IPS-15b (cell line): ENCODE data around the gene LLGL2.

Experiments
- H3K27me3 ChIP-seq: one replicate; pipeline ENCODE4 v1.6.1; 2013; ENCODE audit warnings: low read length; ENCODE audit not compliant: control insufficient read depth, insufficient read depth
- H3K36me3 ChIP-seq: one replicate; pipeline ENCODE4 v1.6.1; 2013; ENCODE audit warnings: low read length; ENCODE audit not compliant: control insufficient read depth, insufficient read depth
- H3K4me1 ChIP-seq: one replicate; pipeline ENCODE4 v1.6.1; 2013; ENCODE audit warnings: mild to moderate bottlenecking, low read length; ENCODE audit not compliant: control insufficient read depth, insufficient read depth
- H3K4me3 ChIP-seq: one replicate; pipeline ENCODE4 v1.5.1; 2013; ENCODE audit warnings: low read depth, low read length
- H3K9ac ChIP-seq: one replicate; pipeline ENCODE4 v1.6.1; 2013; ENCODE audit warnings: low read depth, mild to moderate bottlenecking, low read length
- H3K9me3 ChIP-seq: one replicate; pipeline ENCODE4 v1.6.1; 2013; ENCODE audit warnings: mild to moderate bottlenecking, low read length; ENCODE audit not compliant: control insufficient read depth, insufficient read depth

The LLGL2 gene

GRCh38 chr17:75521951-75522727, 3.4 kb upstream of the LLGL2 start:
- no peaks in the 10 kb centered on the region for H3K9me3 ChIP-seq
- peaks cover 7% of the 10 kb centered on the region for H3K4me1 ChIP-seq
- no peak overlapping the region for H3K9ac ChIP-seq
- peaks cover 2% of the 10 kb centered on the region for H3K27me3 ChIP-seq
- no peak overlapping the region for H3K4me3 ChIP-seq
- peaks cover 18% of the 10 kb centered on the region for H3K36me3 ChIP-seq

GRCh38 chr17:75523647-75524046, 1.9 kb upstream of the LLGL2 start:
- Histone ChIP-seq H3K9ac (no peak overlapping the region), H3K36me3 (peaks cover 18% of the 10 kb centered on the region), H3K27me3 (peaks cover 3% of the 10 kb centered on the region), H3K9me3 (no peaks in the 10 kb centered on the region), H3K4me1 (peaks cover 2% of the 10 kb centered on the region), H3K4me3 (no peak overlapping the region)

GRCh38 chr17:75524269-75524969, 1.1 kb upstream of the LLGL2 start:
- Histone ChIP-seq H3K36me3 (peaks cover 18% of the 10 kb centered on the region), H3K4me1 (peaks cover 2% of the 10 kb centered on the region), H3K9me3 (no peaks in the 10 kb centered on the region), H3K27me3 (peaks cover 3% of the 10 kb centered on the region), H3K9ac (peak overlapping the region; percentile 62), H3K4me3 (peak overlapping the region; percentile 51)

GRCh38 chr17:75525806-75526554, 483 bp downstream of the LLGL2 start:
- H3K4me1 ChIP-seq, result peaks cover 2% of the 10 kb centered on the region
- no peak overlapping the region for H3K9ac ChIP-seq
- no peaks in the 10 kb centered on the region for H3K9me3 ChIP-seq
- peaks cover 18% of the 10 kb centered on the region for H3K36me3 ChIP-seq
- H3K4me3 ChIP-seq, result peak overlapping the region; percentile 69
- H3K27me3 ChIP-seq, result peaks cover 3% of the 10 kb centered on the region

- Histone ChIP-seq H3K27me3 (peaks cover 3% of the 10 kb centered on the region), H3K4me1 (peaks cover 4% of the 10 kb centered on the region), H3K9ac (no peak overlapping the region), H3K9me3 (no peaks in the 10 kb centered on the region), H3K36me3 (peaks cover 12% of the 10 kb centered on the region), H3K4me3 (peak overlapping the region; percentile 69)
Observed at GRCh38 chr17:75526555-75527270, 1.2 kb downstream of the LLGL2 start.

GRCh38 chr17:75530837-75531720, 5.6 kb downstream of the LLGL2 start:
- Histone ChIP-seq H3K4me3 (no peak overlapping the region), H3K9ac (no peak overlapping the region), H3K27me3 (peaks cover 3% of the 10 kb centered on the region), H3K36me3 (no peaks in the 10 kb centered on the region), H3K9me3 (no peaks in the 10 kb centered on the region), H3K4me1 (peaks cover 2% of the 10 kb centered on the region)

- no peaks in the 10 kb centered on the region for H3K36me3 ChIP-seq
Observed at GRCh38 chr17:75531721-75532072, 6.2 kb downstream of the LLGL2 start.

GRCh38 chr17:75535119-75535537, 9.6 kb downstream of the LLGL2 start:
- no peaks in the 10 kb centered on the region for H3K27me3 ChIP-seq
- H3K9me3 ChIP-seq, result no peaks in the 10 kb centered on the region
- H3K4me3 ChIP-seq, result no peak overlapping the region
- H3K9ac ChIP-seq, result no peak overlapping the region
- no peaks in the 10 kb centered on the region for H3K36me3 ChIP-seq
- H3K4me1 ChIP-seq, result peaks cover 2% of the 10 kb centered on the region

More at GRCh38 chr17:75531721-75532072, 6.2 kb downstream of the LLGL2 start:
- Histone ChIP-seq H3K4me3 (no peak overlapping the region), H3K9ac (no peak overlapping the region), H3K4me1 (peaks cover 2% of the 10 kb centered on the region), H3K27me3 (peaks cover 3% of the 10 kb centered on the region), H3K9me3 (no peaks in the 10 kb centered on the region)

- Histone ChIP-seq H3K4me3 (no peak overlapping the region), H3K27me3 (no peaks in the 10 kb centered on the region), H3K9ac (no peak overlapping the region), H3K9me3 (no peaks in the 10 kb centered on the region), H3K36me3 (no peaks in the 10 kb centered on the region), H3K4me1 (peaks cover 2% of the 10 kb centered on the region)
Observed at GRCh38 chr17:75535871-75536270, 10.4 kb downstream of the LLGL2 start.

GRCh38 chr17:75536366-75536765, 10.9 kb downstream of the LLGL2 start:
- Histone ChIP-seq H3K4me3 (no peak overlapping the region), H3K27me3 (no peaks in the 10 kb centered on the region), H3K36me3 (no peaks in the 10 kb centered on the region), H3K4me1 (peaks cover under 1% of the 10 kb centered on the region), H3K9me3 (no peaks in the 10 kb centered on the region), H3K9ac (no peak overlapping the region)
